ENCODE measurements around the gene TGFBR2.

DNA sequence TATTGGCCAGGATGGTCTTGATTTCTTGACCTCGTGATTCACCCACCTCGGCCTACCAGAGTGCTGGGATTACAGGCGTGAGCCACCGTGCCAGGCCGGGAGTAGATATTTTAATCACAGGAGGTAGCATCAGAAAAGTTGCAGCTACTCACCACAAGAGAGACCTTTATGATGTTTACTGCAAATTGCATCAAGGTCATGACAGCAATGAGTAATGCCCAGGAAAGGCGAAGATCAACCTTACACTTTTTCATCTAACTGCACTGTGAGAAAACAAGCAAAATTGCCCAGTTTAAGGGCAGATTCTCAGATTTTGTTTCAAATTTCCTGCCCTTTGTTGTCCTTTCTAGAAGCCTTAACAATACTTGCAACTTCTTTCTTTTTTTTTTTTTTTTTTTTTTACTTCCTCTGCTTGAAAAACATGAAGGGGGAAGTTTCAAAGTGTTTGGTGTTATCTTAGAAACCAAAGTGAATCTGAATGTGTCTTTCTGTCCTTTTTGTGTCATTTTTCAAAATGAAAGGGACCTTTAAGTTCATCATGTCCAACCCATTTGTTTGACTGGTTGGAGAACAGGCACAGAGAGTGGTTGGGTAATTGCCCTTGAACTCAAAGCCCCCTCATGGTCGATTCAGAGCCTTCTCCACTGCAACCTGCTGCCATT is 25.0 kb downstream of the TGFBR2 start:
- TF ChIP-seq TAF1 (IDR thresholded peaks at IDR 0.05; ENCODE audit: low read depth) (no peak), CREB1 (IDR thresholded peaks at IDR 0.05; ENCODE audit: low read depth) (no peak), EP300 (IDR thresholded peaks at IDR 0.05; ENCODE audit: borderline replicate concordance) (no peak), EGR1 (IDR thresholded peaks at IDR 0.05) (no peak), YY1 (IDR thresholded peaks at IDR 0.05; ENCODE audit: low read depth) (no peak)
- TF ChIP-seq, protein P1, sequence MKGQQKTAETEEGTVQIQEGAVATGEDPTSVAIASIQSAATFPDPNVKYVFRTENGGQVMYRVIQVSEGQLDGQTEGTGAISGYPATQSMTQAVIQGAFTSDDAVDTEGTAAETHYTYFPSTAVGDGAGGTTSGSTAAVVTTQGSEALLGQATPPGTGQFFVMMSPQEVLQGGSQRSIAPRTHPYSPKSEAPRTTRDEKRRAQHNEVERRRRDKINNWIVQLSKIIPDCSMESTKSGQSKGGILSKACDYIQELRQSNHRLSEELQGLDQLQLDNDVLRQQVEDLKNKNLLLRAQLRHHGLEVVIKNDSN (IDR thresholded peaks at IDR 0.05), result no peak
